SK-N-MC (cell line): ENCODE data around the gene KCNMA1.
"Not testable (repeated sequence)": the region's sequence is repeated elsewhere in the genome, so short reads cannot be mapped to it uniquely, and the experiment has no call there.

ENCODE experiments used
- EZH2 ChIP-seq: fragments of 200-600 bp; sonication (generic); IDR thresholded peaks from one replicate; pipeline ENCODE4 v1.6.1; 2017; ENCODE audit warnings: antibody characterized with exemption
- FOXP2 ChIP-seq: optimal IDR thresholded peaks from 2 replicates; pipeline ENCODE3; 2011; ENCODE audit warnings: mild to moderate bottlenecking, moderate library complexity; ENCODE audit not compliant: insufficient read depth; ENCODE audit errors: extremely low read length, control extremely low read depth
- POLR2AphosphoS5 ChIP-seq: IDR thresholded peaks from 2 replicates; pipeline ENCODE4 v1.6.1; 2012; ENCODE audit warnings: mild to moderate bottlenecking, low read depth, low read length, borderline replicate concordance

DNA sequence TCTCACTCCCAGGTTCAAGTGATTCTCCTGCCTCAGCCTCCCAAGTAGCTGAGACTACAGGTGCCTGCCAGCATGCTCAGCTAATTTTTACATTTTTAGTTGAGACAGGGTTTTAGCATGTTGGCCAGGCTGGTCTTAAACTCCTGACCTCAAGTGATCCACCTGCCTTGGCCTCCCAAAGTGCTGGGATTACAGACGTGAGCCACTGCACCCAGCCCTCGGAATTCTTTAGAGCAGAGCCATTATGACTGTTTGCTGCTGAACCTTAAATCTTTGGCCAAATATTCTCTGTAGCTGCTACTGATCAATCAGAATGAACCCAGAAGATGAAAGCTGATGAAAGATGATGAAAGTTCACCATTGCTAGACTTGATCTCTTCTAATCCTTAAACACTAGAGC, 249.9 kb downstream of the KCNMA1 start:
- not testable (repeated sequence) for TF ChIP-seq EZH2, POLR2AphosphoS5, FOXP2
